GM23338 (cell line): Measurements from ENCODE around the gene EXTL1. TPM values are rescaled to one million over a fixed set of nuclear protein-coding genes. Genes with fewer than 3 reads are reported as not detected.
A peak's percentile ranks its signal among the peaks of the same experiment; 100 is the strongest.

Source experiments
- ATAC-seq: fragments of 200-7000 bp; cut with Tn5 transposase; 3 replicates; pipeline ENCODE4 v1.9.1; 2020
- DNase-seq: peaks from one replicate; pipeline ENCODE4 v3.0.0-alpha.2; 2015; ENCODE audit warnings: low spot score
- H2AFZ ChIP-seq: fragments of 200-600 bp; sonication (generic); 2 replicates; pipeline ENCODE4 v1.8.0; 2016; ENCODE audit warnings: antibody characterized with exemption, mild to moderate bottlenecking, moderate library complexity
- H3F3A ChIP-seq: fragments of 200-600 bp; sonication (generic); replicated peaks from 2 replicates; pipeline ENCODE4 v1.8.0; 2017; ENCODE audit warnings: antibody characterized with exemption, mixed run types, low read depth
- H3K27ac ChIP-seq: fragments of 200-600 bp; sonication (generic); 2 replicates; pipeline ENCODE4 v1.6.1; 2016; ENCODE audit warnings: low read depth
- H3K27me3 ChIP-seq: fragments of 200-600 bp; sonication (generic); 2 replicates; pipeline ENCODE4 v1.8.0; 2016; ENCODE audit warnings: mild to moderate bottlenecking, mixed run types, moderate library complexity; ENCODE audit not compliant: insufficient read depth
- H3K36me3 ChIP-seq: fragments of 200-600 bp; sonication (generic); 2 replicates; pipeline ENCODE4 v1.8.0; 2016; ENCODE audit warnings: mild to moderate bottlenecking; ENCODE audit not compliant: insufficient read depth
- H3K4me1 ChIP-seq: fragments of 200-600 bp; sonication (generic); 2 replicates; pipeline ENCODE4 v1.8.0; 2016; ENCODE audit warnings: mild to moderate bottlenecking, moderate library complexity; ENCODE audit not compliant: insufficient read depth
- H3K4me2 ChIP-seq: fragments of 200-600 bp; sonication (generic); 2 replicates; pipeline ENCODE4 v1.7.1; 2017; ENCODE audit warnings: mixed run types
- H3K4me3 ChIP-seq: fragments of 200-600 bp; sonication (generic); 2 replicates; pipeline ENCODE4 v1.6.1; 2016; ENCODE audit warnings: mixed run types
- H3K79me2 ChIP-seq: fragments of 200-600 bp; sonication (generic); replicated peaks from 2 replicates; pipeline ENCODE4 v1.8.0; 2017; ENCODE audit warnings: mild to moderate bottlenecking; ENCODE audit not compliant: insufficient read depth
- H3K9me2 ChIP-seq: fragments of 200-600 bp; sonication (generic); 2 replicates; pipeline ENCODE4 v1.8.0; 2017; ENCODE audit not compliant: insufficient read depth
- H4K20me1 ChIP-seq: fragments of 200-600 bp; sonication (generic); replicated peaks from 2 replicates; pipeline ENCODE4 v1.8.0; 2017; ENCODE audit warnings: mild to moderate bottlenecking; ENCODE audit not compliant: insufficient read depth
- H3K27ac Mint-ChIP-seq: 2 replicates; pipeline ENCODE4 v1.8.0; 2020; ENCODE audit warnings: inconsistent platforms, mild to moderate bottlenecking, moderate library complexity, mixed read lengths
- H3K27me3 Mint-ChIP-seq: 3 replicates; pipeline ENCODE4 v1.8.0; 2022; ENCODE audit warnings: low read depth, mild to moderate bottlenecking, moderate library complexity, mixed read lengths, inconsistent platforms; ENCODE audit not compliant: insufficient read depth, poor library complexity
- H3K36me3 Mint-ChIP-seq: 3 replicates; pipeline ENCODE4 v1.8.0; 2021; ENCODE audit warnings: low read depth, mild to moderate bottlenecking, inconsistent platforms, moderate library complexity, mixed read lengths
- H3K4me1 Mint-ChIP-seq: 3 replicates; pipeline ENCODE4 v1.8.0; 2020; ENCODE audit warnings: mild to moderate bottlenecking, inconsistent platforms, mixed read lengths
- H3K4me3 Mint-ChIP-seq: 3 replicates; pipeline ENCODE4 v1.8.0; 2021; ENCODE audit warnings: moderate library complexity, mild to moderate bottlenecking, inconsistent platforms, mixed read lengths
- H3K9me3 Mint-ChIP-seq: 3 replicates; pipeline ENCODE4 v1.8.0; 2020; ENCODE audit warnings: moderate library complexity, mild to moderate bottlenecking, inconsistent platforms, mixed read lengths
- CREB1 ChIP-seq: fragments of 250-450 bp; sonication (Bioruptor Pico); IDR thresholded peaks from 2 replicates; pipeline ENCODE4 v1.5.0; 2020; ENCODE audit warnings: low read depth, mild to moderate bottlenecking, moderate library complexity
- EZH2phosphoT487 ChIP-seq: fragments of 200-600 bp; sonication (generic); IDR thresholded peaks from one replicate; pipeline ENCODE4 v1.8.1; 2018; ENCODE audit warnings: antibody characterized with exemption; ENCODE audit not compliant: unreplicated experiment
- JUNB ChIP-seq: IDR thresholded peaks from one replicate; pipeline ENCODE4 v1.6.1; 2016; ENCODE audit warnings: antibody characterized with exemption; ENCODE audit not compliant: unreplicated experiment
- NANOG ChIP-seq: IDR thresholded peaks from 2 replicates; pipeline ENCODE4 v1.6.1; 2016; ENCODE audit warnings: antibody characterized with exemption, borderline replicate concordance
- ZNF114 ChIP-seq: fragments of 250-450 bp; sonication (Bioruptor Pico); IDR thresholded peaks from 2 replicates; pipeline ENCODE4 v1.5.0; 2020; ENCODE audit warnings: mild to moderate bottlenecking, moderate library complexity
- ZNF331 ChIP-seq: fragments of 250-450 bp; sonication (Bioruptor Pico); IDR thresholded peaks from 2 replicates; pipeline ENCODE4 v1.5.0; 2020; ENCODE audit warnings: low read depth, mild to moderate bottlenecking, moderate library complexity
- polyA plus RNA-seq: library from polyadenylated mRNA; unstranded; fragments of >200 nt; fragmentation: Nextera tagmentation; extraction: Ambion mirVana; gene quantifications from 2 replicates; pipeline ENCODE4 v1.2.1, GENCODE V29; 2016
- total RNA-seq: library from RNA; depleted of rRNA; stranded (reverse); fragments of >200 nt; shearing (Covaris generic); gene quantifications from 2 replicates; pipeline ENCODE4 v1.2.3, GENCODE V29; 2014
- TF ChIP-seq, protein P1 (sequence below): IDR thresholded peaks from one replicate; pipeline ENCODE4 v1.6.1; 2018; ENCODE audit warnings: antibody characterized with exemption; ENCODE audit not compliant: unreplicated experiment
- TF ChIP-seq, protein P2 (sequence below): IDR thresholded peaks from 2 replicates; pipeline ENCODE4 v1.6.1; 2016; ENCODE audit warnings: antibody characterized with exemption
- TF ChIP-seq, protein P3 (sequence below), 2 experiments: fragments of 200-600 bp in 1 of 2; sonication (generic) in 1 of 2; conservative IDR thresholded peaks; 2 replicates each; pipeline versions ENCODE4 v1.5.1 to v1.6.1; 2016 to 2017; ENCODE audit warnings: antibody characterized with exemption in 2 of 2, low read depth in 2 of 2, mild to moderate bottlenecking in 2 of 2, moderate library complexity in 1 of 2

The EXTL1 gene
- total and polyA plus RNA-seq, 2 experiments from 2014 or later, result 0.37 to 1.2 TPM

DNA sequence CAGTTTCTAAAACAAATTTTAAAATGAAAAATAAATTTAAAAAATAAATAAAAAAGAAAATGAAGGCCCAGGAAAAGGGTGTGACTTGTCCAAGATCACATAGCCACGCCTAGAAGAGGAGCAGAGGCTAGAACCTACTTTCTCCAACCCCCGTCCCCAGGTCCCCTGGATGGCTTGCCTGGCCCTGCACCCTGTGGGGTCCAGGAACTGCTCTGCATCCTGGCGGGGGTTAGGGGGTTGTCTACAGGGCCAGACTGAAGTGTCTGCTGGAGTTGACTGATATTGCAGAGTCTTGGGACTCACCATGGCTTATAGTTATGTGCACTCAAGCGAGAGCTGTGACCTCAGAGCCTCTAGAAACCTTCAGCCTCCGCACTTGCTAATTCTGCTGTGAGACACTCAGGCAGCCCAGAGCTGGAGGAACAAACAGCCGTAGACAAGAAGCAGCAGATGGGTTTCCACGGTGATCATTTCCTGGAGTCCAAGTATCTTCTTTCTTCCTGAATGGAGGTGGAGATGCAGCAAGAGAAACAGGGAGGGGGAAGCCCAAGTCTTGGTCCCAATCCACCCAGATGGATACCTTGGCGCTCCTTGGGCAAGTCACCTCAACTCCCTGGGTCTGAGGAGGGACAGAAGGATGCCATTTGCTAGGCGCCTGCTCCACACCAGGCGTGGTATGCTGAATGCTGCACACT, 5.2 kb upstream of the EXTL1 start (continued):
- TF ChIP-seq EZH2phosphoT487 (no peak), JUNB (no peak), CREB1 (no peak), NANOG (no peak)
- TF ChIP-seq, protein P1, sequence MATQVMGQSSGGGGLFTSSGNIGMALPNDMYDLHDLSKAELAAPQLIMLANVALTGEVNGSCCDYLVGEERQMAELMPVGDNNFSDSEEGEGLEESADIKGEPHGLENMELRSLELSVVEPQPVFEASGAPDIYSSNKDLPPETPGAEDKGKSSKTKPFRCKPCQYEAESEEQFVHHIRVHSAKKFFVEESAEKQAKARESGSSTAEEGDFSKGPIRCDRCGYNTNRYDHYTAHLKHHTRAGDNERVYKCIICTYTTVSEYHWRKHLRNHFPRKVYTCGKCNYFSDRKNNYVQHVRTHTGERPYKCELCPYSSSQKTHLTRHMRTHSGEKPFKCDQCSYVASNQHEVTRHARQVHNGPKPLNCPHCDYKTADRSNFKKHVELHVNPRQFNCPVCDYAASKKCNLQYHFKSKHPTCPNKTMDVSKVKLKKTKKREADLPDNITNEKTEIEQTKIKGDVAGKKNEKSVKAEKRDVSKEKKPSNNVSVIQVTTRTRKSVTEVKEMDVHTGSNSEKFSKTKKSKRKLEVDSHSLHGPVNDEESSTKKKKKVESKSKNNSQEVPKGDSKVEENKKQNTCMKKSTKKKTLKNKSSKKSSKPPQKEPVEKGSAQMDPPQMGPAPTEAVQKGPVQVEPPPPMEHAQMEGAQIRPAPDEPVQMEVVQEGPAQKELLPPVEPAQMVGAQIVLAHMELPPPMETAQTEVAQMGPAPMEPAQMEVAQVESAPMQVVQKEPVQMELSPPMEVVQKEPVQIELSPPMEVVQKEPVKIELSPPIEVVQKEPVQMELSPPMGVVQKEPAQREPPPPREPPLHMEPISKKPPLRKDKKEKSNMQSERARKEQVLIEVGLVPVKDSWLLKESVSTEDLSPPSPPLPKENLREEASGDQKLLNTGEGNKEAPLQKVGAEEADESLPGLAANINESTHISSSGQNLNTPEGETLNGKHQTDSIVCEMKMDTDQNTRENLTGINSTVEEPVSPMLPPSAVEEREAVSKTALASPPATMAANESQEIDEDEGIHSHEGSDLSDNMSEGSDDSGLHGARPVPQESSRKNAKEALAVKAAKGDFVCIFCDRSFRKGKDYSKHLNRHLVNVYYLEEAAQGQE, result no peak
- TF ChIP-seq, protein P2, sequence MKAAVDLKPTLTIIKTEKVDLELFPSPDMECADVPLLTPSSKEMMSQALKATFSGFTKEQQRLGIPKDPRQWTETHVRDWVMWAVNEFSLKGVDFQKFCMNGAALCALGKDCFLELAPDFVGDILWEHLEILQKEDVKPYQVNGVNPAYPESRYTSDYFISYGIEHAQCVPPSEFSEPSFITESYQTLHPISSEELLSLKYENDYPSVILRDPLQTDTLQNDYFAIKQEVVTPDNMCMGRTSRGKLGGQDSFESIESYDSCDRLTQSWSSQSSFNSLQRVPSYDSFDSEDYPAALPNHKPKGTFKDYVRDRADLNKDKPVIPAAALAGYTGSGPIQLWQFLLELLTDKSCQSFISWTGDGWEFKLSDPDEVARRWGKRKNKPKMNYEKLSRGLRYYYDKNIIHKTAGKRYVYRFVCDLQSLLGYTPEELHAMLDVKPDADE, result no peak

DNA sequence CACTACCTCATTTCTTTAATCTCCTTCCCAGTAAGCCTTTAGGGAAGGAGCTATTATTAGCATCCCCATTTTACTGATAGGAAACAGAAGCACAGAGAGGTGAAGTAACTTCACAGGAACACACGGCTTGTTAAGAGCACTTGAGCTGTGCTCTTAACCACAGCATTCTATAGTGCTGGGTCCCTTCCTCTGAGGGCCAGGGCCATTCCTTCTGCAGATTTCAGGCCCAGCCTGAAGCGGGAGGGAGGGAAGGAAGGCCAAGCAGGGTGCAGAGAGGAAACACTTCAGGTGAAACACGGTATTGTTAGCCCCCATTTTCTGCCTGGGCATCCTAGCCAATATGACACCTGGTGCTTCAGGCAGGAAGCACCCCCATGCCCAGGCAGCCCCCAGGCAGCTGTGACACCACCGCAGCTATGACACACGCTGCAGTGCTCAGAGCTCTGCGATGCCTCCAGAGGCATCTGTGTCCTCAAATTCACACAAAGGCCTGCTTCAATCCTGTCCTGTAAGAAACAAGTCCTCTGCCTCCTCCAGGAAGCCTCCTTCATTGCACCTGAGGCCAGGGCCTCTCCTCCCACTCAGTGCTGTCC, 4.5 kb upstream of the EXTL1 start:
- no peak overlapping the region for H3K27ac Mint-ChIP-seq
- H3K4me1 Mint-ChIP-seq, result peaks cover 28% of the 10 kb centered on the region
- Histone ChIP-seq H3K79me2 (no peaks in the 10 kb centered on the region), H2AFZ (0 out of 2 replicates have a peak overlapping the region, but pooled peaks have one; percentile 32), H3K36me3 (no peaks in the 10 kb centered on the region), H3K4me1 (peaks cover 3% of the 10 kb centered on the region; the same call in 1 of the 2 replicates), H3K4me2 (no peak overlapping the region), H3K27ac (no peak overlapping the region), H3F3A (no peaks in the 10 kb centered on the region), H3K27me3 (no peaks in the 10 kb centered on the region), H3K9me2 (no peaks in the 10 kb centered on the region), H4K20me1 (no peaks in the 10 kb centered on the region), H3K4me3 (no peak overlapping the region)
- no peak overlapping the region for H3K4me3 Mint-ChIP-seq
- H3K36me3 Mint-ChIP-seq, result no peaks in the 10 kb centered on the region
- DNase-seq (no peak), ATAC-seq (no peak)
- no peaks in the 10 kb centered on the region for H3K9me3 Mint-ChIP-seq
- H3K27me3 Mint-ChIP-seq, result peaks cover 13% of the 10 kb centered on the region
- TF ChIP-seq, protein P3, sequence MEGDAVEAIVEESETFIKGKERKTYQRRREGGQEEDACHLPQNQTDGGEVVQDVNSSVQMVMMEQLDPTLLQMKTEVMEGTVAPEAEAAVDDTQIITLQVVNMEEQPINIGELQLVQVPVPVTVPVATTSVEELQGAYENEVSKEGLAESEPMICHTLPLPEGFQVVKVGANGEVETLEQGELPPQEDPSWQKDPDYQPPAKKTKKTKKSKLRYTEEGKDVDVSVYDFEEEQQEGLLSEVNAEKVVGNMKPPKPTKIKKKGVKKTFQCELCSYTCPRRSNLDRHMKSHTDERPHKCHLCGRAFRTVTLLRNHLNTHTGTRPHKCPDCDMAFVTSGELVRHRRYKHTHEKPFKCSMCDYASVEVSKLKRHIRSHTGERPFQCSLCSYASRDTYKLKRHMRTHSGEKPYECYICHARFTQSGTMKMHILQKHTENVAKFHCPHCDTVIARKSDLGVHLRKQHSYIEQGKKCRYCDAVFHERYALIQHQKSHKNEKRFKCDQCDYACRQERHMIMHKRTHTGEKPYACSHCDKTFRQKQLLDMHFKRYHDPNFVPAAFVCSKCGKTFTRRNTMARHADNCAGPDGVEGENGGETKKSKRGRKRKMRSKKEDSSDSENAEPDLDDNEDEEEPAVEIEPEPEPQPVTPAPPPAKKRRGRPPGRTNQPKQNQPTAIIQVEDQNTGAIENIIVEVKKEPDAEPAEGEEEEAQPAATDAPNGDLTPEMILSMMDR (conservative IDR thresholded peaks at IDR 0.05; ENCODE audit: low read depth in 2 of 2), result no peak
- no peak for TF ChIP-seq CREB1
- no peak for TF ChIP-seq ZNF331 (CRISPR knock-in tag)
- no peak for TF ChIP-seq NANOG
- no peak for TF ChIP-seq ZNF114 (CRISPR knock-in tag)
